GM19455 (cell line): ENCODE measurements around the gene PTGES3L.

Experiments used
- ATAC-seq: cut with Tn5 transposase; IDR thresholded peaks from one replicate; pipeline ENCODE4 v1.9.1; 2021; ENCODE audit not compliant: unreplicated experiment

The PTGES3L gene

DNA sequence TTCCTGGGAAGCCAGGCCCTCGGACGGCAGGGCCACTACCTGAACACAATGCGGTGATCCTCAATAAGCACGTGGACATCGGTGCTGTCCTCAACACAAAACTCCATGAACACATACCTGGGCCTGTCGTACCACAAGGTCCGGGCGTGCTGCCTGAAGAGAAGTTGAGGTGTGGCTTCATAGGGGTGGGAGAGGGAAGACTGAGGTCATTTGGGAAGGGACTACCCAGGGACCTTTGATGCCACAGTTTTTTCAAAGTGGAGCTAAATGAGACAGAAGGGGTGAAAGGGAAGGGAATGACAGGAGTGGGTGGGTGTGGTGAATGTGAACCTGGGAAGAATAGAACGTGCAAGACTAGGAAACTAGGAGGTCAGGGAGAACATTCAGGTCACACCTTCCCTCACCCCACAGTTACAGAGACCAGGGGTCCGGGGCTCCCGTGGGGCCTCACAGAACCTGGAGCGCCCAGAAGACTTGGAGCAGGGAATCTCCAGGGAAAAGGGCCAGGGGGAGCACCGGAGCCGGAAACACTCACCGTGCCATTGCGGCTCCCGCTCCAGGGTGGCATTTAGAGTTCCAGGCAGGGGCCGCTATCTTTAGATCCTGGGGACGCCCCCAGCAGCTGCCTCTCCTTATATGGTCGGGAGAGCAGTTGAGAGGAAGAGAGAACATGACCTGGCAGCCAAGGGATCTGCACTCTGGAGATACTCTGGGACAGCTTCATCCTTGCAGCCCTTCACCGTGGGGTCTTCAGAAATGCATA is at the start of gene PTGES3L:
PTGES3L (minus strand) TSS at position 570 of the 763 bp plus-strand sequence; CDS start at position 543, 27 bp downstream.
- ATAC-seq = no peak

DNA sequence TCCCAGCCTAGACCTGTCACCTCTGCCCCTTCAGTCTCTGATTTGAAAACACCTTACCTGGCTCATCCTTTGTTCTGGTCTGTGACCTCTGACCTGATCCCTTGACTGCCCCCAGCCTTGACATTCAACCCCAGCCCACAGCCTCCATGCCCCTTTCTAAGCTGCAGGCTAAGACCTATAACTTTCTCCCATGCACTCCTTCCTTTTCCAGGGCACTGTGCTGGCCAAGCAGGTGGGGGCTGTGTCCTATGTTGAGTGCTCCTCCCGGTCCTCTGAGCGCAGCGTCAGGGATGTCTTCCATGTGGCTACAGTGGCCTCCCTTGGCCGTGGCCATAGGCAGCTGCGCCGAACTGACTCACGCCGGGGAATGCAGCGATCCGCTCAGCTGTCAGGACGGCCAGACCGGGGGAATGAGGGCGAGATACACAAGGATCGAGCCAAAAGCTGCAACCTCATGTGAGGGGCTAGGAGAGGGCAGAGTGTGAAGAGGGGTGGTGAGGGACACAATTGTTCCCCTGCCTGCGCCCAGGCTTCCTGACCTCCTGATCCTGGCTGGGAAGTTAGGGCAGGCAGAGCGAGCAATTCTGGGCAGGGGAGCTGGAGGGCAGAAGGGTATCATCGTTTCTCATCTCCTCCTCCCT is 48.5 kb upstream of the PTGES3L start:
- ATAC-seq = no peak

- ATAC-seq = no peak
These were observed 47.5 kb upstream of the PTGES3L start for GRCh38 chr17:43027091-43028032.

GRCh38 chr17:43026595-43026994 is 46.7 kb upstream of the PTGES3L start:
- ATAC-seq = no peak

GRCh38 chr17:43025766-43026537 is 46.1 kb upstream of the PTGES3L start:
- ATAC-seq = no peak

DNA sequence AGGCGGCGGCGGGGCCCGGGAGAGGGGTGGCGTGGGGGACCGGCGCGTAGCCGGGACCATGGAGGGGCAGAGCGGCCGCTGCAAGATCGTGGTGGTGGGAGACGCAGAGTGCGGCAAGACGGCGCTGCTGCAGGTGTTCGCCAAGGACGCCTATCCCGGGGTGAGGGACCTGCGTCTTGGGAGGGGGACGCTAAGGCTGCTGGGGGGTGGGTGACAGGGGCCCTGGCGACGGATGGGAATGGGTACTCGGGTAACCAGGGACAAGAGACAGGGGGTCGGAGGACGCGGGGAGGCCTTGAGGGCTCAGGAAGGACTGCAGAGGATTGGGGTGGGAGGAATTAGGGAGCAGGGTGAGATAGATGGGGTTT is 45.4 kb upstream of the PTGES3L start:
- no peak for ATAC-seq

DNA sequence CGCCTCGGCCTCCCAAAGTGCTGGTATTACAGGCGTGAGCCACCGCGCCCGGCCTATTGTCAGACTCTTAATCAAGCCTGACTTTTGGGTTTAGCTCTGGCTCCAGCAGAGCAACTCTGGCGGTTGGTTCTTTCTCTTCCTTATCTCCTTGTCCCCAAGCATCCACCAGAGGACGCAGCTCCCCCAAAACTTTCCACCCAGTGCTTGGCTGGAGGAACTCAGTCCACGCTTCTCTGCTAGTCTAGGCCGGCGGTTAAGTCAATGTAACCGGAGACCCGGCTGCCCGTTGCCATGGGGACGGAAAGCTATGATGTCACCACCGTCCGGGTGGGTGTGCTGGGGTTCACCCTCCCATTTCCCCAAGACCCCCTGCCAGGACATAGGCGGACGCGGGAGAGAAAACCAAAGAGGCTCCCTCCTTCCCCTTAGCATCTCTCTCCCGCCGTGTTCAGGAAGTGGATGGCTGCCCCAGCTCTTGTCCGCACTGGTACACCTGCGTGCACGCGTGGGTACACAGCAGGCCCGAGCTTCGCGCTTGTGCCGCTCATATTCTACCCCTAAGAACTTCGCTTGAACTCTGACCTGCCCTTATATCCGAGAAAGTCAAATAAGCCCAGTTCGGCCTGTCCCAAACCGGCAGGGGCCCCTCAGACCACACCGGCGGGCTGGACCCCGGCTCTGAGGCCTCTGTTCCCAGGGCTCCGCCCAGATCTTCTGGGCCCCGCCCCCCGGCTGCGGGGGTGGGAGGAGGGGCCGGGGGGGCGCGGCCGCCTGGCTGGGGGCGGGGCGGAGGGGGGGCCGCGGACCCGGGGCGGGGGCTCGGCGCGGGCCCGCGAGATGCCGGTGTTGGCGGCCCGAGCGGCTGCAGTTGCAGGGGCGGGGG is 44.8 kb upstream of the PTGES3L start, which contains the start of gene RND2:
RND2 (plus strand) TSS at position 825 of the 883 bp plus-strand sequence. CDS start 117 bp downstream, outside the sequence.
- no peak for ATAC-seq

- ATAC-seq = no peak
These were observed 42.0 kb upstream of the PTGES3L start, which contains the start of gene VAT1 for GRCh38 chr17:43021741-43022512. Gene VAT1, minus strand, starts transcription at chr17:43022385. Its CDS starts 63 bp downstream, at chr17:43022322.

GRCh38 chr17:43020789-43021740 is 41.2 kb upstream of the PTGES3L start:
- no peak for ATAC-seq

DNA sequence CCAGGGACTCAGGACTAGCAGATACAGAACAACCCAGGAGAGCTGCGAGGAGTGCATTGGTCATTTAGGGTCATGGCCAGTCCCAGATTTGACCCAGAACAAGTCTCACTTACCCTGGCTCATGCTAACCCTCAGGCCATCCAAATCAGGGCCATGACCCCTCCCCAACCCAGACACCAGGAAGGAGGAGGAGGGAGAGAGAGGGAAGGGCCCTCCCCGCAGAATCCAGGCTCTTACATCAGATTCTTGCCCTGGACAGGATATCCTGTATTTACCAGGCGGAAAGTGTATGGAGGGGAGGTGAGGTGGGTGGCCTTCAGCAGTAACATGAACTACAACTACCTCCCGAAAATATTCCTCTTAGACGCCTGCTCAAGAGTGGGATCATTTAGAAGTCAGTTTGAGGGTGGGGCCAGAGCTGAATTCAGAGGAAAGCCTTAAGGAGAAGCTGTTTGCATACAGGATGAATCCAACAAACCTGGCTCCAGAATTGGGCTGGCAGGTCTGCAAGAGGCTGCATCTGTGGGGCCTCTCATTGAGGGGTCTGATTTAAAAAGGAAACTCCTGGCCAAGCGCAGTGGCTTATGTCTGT is 40.2 kb upstream of the PTGES3L start:
- no peak for ATAC-seq

DNA sequence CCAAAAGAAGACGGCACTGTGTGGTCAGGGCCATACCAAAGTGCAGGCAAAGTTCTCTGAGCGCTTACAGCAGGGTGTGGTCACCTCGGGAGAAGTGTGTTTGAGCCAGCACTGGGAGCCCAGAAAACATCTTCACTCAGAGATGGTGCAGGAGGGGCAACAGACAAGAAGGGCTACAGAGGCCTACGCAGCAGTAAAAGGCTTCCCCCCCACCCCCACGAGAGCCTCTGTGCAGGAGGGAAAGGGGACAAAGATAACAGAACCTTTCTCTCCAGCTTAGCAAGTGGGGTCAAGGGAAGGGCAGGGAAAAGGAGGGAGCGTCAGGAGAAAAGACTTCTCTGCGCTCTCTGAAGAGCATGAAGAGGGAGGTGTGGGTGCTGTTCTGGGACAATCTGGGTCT is 39.5 kb upstream of the PTGES3L start:
- ATAC-seq = no peak

GRCh38 chr17:43018932-43019331 is 39.1 kb upstream of the PTGES3L start:
- ATAC-seq = no peak

GRCh38 chr17:43018008-43018853 is 38.4 kb upstream of the PTGES3L start:
- no peak for ATAC-seq

DNA sequence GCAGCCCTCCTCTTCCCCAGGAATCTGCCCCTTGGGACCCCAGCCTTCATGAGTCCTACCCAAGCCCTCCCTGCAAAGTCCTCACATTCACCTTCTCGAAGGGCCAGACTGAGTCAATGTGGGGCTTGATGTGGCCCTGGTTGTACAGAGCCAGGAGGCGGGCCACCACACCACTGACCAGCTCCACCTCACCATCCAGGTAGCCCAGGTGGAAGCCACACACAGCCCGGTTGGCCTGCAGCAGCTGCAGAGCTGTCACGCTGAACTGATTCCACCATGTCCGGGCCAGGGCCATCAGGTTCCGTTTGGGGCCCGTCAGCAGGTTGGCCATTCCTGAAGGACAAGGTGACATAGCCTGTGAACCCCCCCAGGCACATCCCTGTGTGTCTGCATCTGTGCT is 36.3 kb upstream of the PTGES3L start:
- no peak for ATAC-seq

DNA sequence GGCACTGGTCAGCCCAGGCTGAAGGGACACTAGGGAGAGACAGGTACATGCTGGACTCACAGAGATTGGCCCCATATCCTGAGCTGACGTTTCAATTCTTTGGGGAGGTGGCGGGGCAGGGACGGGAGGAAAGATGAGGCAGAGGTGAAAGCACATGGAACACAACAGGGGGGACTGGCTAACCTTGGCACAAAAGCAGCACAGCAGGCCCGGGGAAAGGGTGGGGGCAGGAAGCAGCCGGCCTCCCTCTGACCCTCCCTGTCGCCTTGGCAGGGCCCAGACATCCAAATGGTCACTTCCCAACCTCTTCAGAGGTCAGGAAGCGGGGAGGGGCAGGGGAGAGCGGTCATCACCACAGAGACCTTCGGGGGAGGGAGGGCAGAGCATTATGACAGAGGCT is 35.7 kb upstream of the PTGES3L start:
- no peak for ATAC-seq
